Pulmonary artery endothelial cell (primary cell): ENCODE results near the gene SLC4A1. TPM values are rescaled to one million over a fixed set of nuclear protein-coding genes. Genes with fewer than 3 reads are reported as not detected.

Source experiments
- DNase-seq: peaks from one replicate; pipeline ENCODE4 v3.0.0-alpha.2; 2011; ENCODE audit warnings: low read depth, low spot score
- total RNA-seq: library from RNA; depleted of rRNA; stranded (reverse); fragments of >200 nt; gene quantifications from 2 replicates; pipeline ENCODE4 v1.2.3, GENCODE V29; 2014

The SLC4A1 gene
- total RNA-seq, 1 donor from 2014 or later = not detected

GRCh38 chr17:44207319-44207718, 60.6 kb downstream of the SLC4A1 start:
- no peak for DNase-seq

- DNase-seq = no peak
These were observed 61.1 kb downstream of the SLC4A1 start for GRCh38 chr17:44206825-44207155.

- no peak for DNase-seq
These were observed 61.7 kb downstream of the SLC4A1 start for GRCh38 chr17:44205962-44206824.

- DNase-seq = no peak
These were observed 63.5 kb downstream of the SLC4A1 start for GRCh38 chr17:44204441-44204882.

GRCh38 chr17:44203731-44204440, 64.0 kb downstream of the SLC4A1 start:
- no peak for DNase-seq

GRCh38 chr17:44202756-44203155, 65.2 kb downstream of the SLC4A1 start:
- no peak for DNase-seq

- no peak for DNase-seq
These were observed 67.3 kb downstream of the SLC4A1 start for GRCh38 chr17:44200478-44201155.

GRCh38 chr17:44199553-44200477, 68.1 kb downstream of the SLC4A1 start, which contains the start of gene ATXN7L3:
TSS of gene ATXN7L3 (minus strand) at chr17:44199884. CDS start at chr17:44198070, 1,814 bp downstream.
- peak; percentile 93 for DNase-seq

- no peak for DNase-seq
These were observed 69.0 kb downstream of the SLC4A1 start for GRCh38 chr17:44198721-44199552.

Other genes with a start within 250 kb of the SLC4A1 start
- 35.4 and 38.1 TPM in 2 replicates for gene LSM12, start 201.5 kb downstream of the SLC4A1 start, total RNA-seq
- 21.0 and 22.6 TPM in 2 replicates for gene G6PC3, start 197.4 kb downstream of the SLC4A1 start, total RNA-seq
- 27.1 and 31.6 TPM in 2 replicates for gene HDAC5, start 144.5 kb downstream of the SLC4A1 start, total RNA-seq
- gene HROB, start 126.2 kb downstream of the SLC4A1 start, total RNA-seq = 2.2 and 2.4 TPM in 2 replicates
- gene ASB16, start 97.4 kb downstream of the SLC4A1 start, total RNA-seq = not detected in 2 replicates
- gene TMUB2, start 81.2 kb downstream of the SLC4A1 start, total RNA-seq = 25.8 and 34.8 TPM in 2 replicates
- gene ATXN7L3, start 68.3 kb downstream of the SLC4A1 start, total RNA-seq = 41.1 and 50.1 TPM in 2 replicates
- 52.5 and 67.6 TPM in 2 replicates for gene UBTF, start 48.5 kb downstream of the SLC4A1 start, total RNA-seq
- gene RUNDC3A, start 40.5 kb upstream of the SLC4A1 start, total RNA-seq = 0.07 and 0.21 TPM in 2 replicates
- 77.7 and 78.9 TPM in 2 replicates for gene SLC25A39, start 56.7 kb upstream of the SLC4A1 start, total RNA-seq
- 288 and 362 TPM in 2 replicates for gene GRN, start 77.2 kb upstream of the SLC4A1 start, total RNA-seq
- 3.7 and 6.1 TPM in 2 replicates for gene FAM171A2, start 95.7 kb upstream of the SLC4A1 start, total RNA-seq
- gene ITGA2B, start 121.5 kb upstream of the SLC4A1 start, total RNA-seq = 0.13 and 0.39 TPM in 2 replicates
- gene GPATCH8, start 235.3 kb upstream of the SLC4A1 start, total RNA-seq = 11.0 and 12.7 TPM in 2 replicates